ENCODE results near the gene IFFO2.

The IFFO2 gene

GRCh38 chr1:18956193-18957135 is at the start of gene IFFO2:
Gene IFFO2 (minus strand): TSS chr1:18956676. CDS start chr1:18956332, 344 bp downstream.
- peak; percentile 96 to 98 for DNase-seq (ENCODE audit: low read depth in 2 of 2)

- DNase-seq (ENCODE audit: low read depth in 2 of 2), result no peak
These were observed 49.5 kb upstream of the IFFO2 start for GRCh38 chr1:19006000-19006399.

- DNase-seq (ENCODE audit: low read depth in 2 of 2), result no peak
These were observed 47.2 kb upstream of the IFFO2 start for GRCh38 chr1:19003371-19004290.

- DNase-seq (ENCODE audit: low read depth in 2 of 2), result no peak
These were observed 43.6 kb upstream of the IFFO2 start for GRCh38 chr1:19000065-19000464.

- no peak for DNase-seq (ENCODE audit: low read depth in 2 of 2)
These were observed 42.9 kb upstream of the IFFO2 start for GRCh38 chr1:18999359-18999758.

- no peak for DNase-seq (ENCODE audit: low read depth in 2 of 2)
These were observed 41.7 kb upstream of the IFFO2 start for GRCh38 chr1:18998016-18998724.

- DNase-seq (ENCODE audit: low read depth in 2 of 2), result no peak
These were observed 41.0 kb upstream of the IFFO2 start for GRCh38 chr1:18997508-18997907.

GRCh38 chr1:18996548-18997177 is 40.2 kb upstream of the IFFO2 start:
- no peak for DNase-seq (ENCODE audit: low read depth in 2 of 2)

- DNase-seq (ENCODE audit: low read depth in 2 of 2), result no peak
These were observed 37.9 kb upstream of the IFFO2 start for GRCh38 chr1:18994381-18994780.

GRCh38 chr1:18992646-18993045 is 36.2 kb upstream of the IFFO2 start:
- DNase-seq (ENCODE audit: low read depth in 2 of 2), result no peak

GRCh38 chr1:18991585-18991984 is 35.1 kb upstream of the IFFO2 start:
- no peak for DNase-seq (ENCODE audit: low read depth in 2 of 2)

GRCh38 chr1:18989896-18990295 is 33.4 kb upstream of the IFFO2 start:
- no peak for DNase-seq (ENCODE audit: low read depth in 2 of 2)

GRCh38 chr1:18989176-18989799 is 32.8 kb upstream of the IFFO2 start:
- no peak for DNase-seq (ENCODE audit: low read depth in 2 of 2)

GRCh38 chr1:18981242-18981641 is 24.8 kb upstream of the IFFO2 start:
- DNase-seq (ENCODE audit: low read depth in 2 of 2), result no peak

GRCh38 chr1:18978706-18979105 is 22.2 kb upstream of the IFFO2 start:
- no peak for DNase-seq (ENCODE audit: low read depth in 2 of 2)

- no peak for DNase-seq (ENCODE audit: low read depth in 2 of 2)
These were observed 21.0 kb upstream of the IFFO2 start for GRCh38 chr1:18977428-18977827.

GRCh38 chr1:18976096-18976495 is 19.6 kb upstream of the IFFO2 start:
- DNase-seq (ENCODE audit: low read depth in 2 of 2), result no peak

GRCh38 chr1:18974606-18975005 is 18.1 kb upstream of the IFFO2 start:
- DNase-seq (ENCODE audit: low read depth in 2 of 2), result no peak

- no peak for DNase-seq (ENCODE audit: low read depth in 2 of 2)
These were observed 17.5 kb upstream of the IFFO2 start for GRCh38 chr1:18974005-18974404.

- no peak for DNase-seq (ENCODE audit: low read depth in 2 of 2)
These were observed 17.0 kb upstream of the IFFO2 start for GRCh38 chr1:18973446-18973955.

- DNase-seq (ENCODE audit: low read depth in 2 of 2), result no peak
These were observed 16.5 kb upstream of the IFFO2 start for GRCh38 chr1:18972991-18973390.
